ENCODE data around the gene TMEM121. TPM values are rescaled to one million over a fixed set of nuclear protein-coding genes. Genes with fewer than 3 reads are reported as not detected.

TMEM121 gene
- total and polyA plus RNA-seq, 2 of the 8 experiments (the other 6 are each of a cell fraction or from before 2014, with no cell fraction given) = 1.9 TPM; not detected in 1

DNA sequence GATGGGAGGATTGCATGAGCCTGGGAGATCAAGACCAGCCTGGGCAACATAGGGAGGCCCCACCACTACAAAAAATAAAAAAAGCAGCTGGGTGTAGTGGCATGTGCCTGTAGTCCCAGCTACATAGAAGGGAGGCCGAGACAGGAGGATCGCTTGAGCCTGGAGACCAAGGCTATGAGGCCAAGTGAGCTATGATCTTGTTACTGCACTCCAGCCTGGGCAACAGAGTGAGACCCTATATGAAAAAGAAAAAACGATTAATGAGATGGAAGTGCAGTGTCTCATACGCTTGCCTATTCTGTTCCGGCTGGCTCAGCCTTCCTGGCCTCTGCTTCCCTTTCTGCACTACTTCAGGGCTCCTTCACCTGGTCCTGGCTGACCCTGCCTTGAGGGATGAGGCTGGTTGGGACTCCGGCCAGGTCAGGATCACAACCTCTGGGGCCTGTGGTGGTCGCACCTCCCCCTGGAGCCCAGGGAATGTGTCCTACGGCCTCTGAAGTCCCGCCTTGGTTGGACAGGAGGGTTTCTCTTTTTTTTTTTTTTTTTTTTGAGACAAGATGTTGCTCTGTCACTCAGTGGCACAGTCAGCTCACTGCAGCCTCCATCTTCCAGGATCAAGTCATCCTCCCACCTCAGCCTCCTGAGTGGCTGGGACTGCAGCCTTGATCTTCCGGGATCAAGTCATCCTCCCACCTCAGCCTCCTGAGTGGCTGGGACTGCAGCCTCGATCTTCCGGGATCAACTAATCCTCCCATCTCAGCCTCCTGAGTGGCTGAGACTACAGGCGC is 24.7 kb upstream of the TMEM121 start (continued):
- TF ChIP-seq, protein P1, sequence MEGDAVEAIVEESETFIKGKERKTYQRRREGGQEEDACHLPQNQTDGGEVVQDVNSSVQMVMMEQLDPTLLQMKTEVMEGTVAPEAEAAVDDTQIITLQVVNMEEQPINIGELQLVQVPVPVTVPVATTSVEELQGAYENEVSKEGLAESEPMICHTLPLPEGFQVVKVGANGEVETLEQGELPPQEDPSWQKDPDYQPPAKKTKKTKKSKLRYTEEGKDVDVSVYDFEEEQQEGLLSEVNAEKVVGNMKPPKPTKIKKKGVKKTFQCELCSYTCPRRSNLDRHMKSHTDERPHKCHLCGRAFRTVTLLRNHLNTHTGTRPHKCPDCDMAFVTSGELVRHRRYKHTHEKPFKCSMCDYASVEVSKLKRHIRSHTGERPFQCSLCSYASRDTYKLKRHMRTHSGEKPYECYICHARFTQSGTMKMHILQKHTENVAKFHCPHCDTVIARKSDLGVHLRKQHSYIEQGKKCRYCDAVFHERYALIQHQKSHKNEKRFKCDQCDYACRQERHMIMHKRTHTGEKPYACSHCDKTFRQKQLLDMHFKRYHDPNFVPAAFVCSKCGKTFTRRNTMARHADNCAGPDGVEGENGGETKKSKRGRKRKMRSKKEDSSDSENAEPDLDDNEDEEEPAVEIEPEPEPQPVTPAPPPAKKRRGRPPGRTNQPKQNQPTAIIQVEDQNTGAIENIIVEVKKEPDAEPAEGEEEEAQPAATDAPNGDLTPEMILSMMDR (IDR thresholded peaks at IDR 0.05; ENCODE audit: control extremely low read depth in 1 of 3, insufficient read depth in 1 of 3, low read depth in 1 of 3, low read length in 3 of 3) = no peak
- TF ChIP-seq SIRT6 (IDR thresholded peaks at IDR 0.05; ENCODE audit: low read length) = no peak
- no peak for TF ChIP-seq POU5F1 (IDR thresholded peaks at IDR 0.05; ENCODE audit: low read depth, low read length)
- TF ChIP-seq YY1 (IDR thresholded peaks at IDR 0.05; ENCODE audit: low read depth, low read length) = no peak
- TF ChIP-seq, protein P2, sequence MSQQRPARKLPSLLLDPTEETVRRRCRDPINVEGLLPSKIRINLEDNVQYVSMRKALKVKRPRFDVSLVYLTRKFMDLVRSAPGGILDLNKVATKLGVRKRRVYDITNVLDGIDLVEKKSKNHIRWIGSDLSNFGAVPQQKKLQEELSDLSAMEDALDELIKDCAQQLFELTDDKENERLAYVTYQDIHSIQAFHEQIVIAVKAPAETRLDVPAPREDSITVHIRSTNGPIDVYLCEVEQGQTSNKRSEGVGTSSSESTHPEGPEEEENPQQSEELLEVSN (IDR thresholded peaks at IDR 0.05) = no peak

Measured in H1 (cell line).